Left renal cortex interstitium (tissue), 4 donors: ENCODE data around the gene UNC13C. TPM values are rescaled to one million over a fixed set of nuclear protein-coding genes. Genes with fewer than 3 reads are reported as not detected.

Experiments
- DNase-seq, 4 donors: peaks; one replicate each; pipeline ENCODE4 v3.0.0-alpha.2; 2013; ENCODE audit warnings: low read depth in 4 of 4, low spot score in 2 of 4, missing footprints in 1 of 4
- polyA plus RNA-seq, 4 donors: library from polyadenylated mRNA; unstranded; fragments of 120-200 nt; gene quantifications; one replicate each; pipeline ENCODE4 v1.2.1, GENCODE V29; 2013; ENCODE audit not compliant: insufficient read length in 4 of 4

The UNC13C gene
- polyA plus RNA-seq, 4 donors: 6.3 to 10.8 (median 8.0) TPM

- no peak for DNase-seq
Observed at GRCh38 chr15:54547491-54547890, 569.2 kb downstream of the UNC13C start.

DNA sequence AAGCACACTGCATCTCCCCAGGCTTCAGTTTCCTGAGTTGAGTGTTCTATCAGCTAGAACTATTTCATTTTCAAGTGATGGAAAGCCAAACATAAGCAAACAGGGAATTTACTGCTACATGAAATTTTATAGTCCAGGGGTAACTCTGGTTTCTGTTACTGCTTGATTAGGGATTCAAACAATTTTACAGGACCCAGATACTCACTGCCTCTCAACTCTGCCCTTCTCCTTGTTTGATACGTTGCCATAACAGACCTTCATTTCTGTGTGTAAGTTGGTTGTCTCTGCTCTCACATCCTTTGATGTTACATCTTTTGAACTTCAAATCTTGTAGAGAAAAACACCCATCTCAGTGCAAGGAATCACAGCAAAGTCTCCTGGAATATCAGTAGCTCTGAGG is 572.7 kb downstream of the UNC13C start:
- no peak for DNase-seq

DNA sequence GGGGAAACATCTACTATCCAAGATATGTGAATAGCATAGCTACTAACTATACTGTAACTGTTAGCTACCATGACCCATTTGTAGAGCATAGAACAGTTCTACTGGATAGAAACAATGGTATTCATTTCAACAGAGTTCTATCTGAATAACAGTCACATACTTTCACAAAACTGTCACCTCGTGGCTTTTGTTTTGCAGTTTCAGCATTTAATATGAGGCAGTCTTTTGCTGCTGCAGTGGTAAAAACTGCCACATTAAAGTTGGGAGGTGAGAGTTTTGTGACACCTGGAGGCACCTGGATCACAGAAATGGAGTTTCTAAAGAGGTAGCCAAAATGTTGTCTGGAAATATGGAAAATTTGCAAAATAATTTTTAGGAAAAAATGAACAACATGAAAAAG is 578.0 kb downstream of the UNC13C start:
- no peak for DNase-seq

GRCh38 chr15:54559405-54560069 is 581.3 kb downstream of the UNC13C start:
- DNase-seq: no peak

DNA sequence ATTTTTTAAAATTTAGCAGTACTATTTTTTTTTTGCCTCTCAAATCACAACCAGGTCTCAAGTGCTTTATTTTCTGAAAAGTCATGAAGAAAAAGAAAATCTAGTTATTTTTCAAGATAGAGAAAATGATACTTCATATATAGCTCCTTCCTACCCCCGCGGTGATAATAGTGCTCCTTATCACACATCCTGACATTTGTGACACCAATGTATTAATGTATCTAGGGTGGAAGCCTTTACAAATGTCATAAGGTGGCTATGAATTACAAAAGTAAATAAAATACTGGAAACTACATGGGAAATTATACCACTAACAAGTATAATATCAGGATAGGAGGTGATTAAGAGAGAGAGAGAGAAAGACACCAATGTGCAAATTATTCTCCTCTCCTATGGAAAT is 582.2 kb downstream of the UNC13C start:
- DNase-seq: no peak

DNA sequence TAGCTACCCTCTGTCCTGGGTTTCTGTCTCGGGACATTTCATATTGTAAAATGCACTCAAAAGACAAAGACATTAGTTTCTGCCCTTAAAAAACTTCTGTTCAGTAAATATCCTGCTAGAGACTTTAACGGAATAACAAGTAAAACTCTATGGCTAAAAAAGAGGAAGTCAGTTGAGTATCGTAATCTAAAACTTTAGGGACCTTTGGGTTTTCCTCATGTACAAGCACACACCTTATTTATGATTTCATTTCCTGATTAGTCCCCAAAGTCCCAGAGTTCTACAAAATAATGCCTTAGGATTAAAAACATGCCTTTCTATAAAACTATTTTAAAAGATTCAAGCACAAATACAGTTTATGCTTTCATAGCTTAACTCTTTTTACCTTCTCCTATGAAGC is 585.9 kb downstream of the UNC13C start:
- no peak for DNase-seq

GRCh38 chr15:54566654-54567053 is 588.4 kb downstream of the UNC13C start:
- DNase-seq: no peak

DNA sequence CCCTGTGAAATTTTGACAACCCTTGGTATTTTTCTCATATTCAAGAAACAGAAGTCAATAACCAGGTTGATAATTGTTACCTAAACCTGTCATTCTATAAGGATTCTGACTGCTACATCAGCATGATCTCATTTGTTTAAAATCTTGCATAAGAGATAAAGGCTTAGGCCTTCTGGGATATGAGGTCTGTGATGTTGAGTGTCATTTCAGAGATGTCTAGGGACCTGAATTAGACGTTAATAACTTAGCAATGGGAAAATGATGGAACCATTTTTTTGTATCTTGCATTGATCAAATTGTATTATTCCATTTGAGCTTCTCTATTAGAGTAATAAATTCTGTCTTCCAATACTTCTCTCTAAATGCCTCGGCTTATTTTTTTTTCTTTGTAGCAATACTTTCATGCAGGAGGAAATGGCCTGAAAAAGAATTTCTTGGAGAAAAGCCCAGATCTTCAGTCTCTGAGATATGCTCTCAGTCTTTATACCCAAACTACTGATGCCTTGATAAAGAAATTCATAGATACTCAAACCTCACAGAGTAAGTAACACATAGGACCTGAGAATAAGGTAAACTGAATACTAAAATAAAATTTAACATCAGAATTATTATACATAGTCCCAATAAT is 589.3 kb downstream of the UNC13C start:
- no peak for DNase-seq

- no peak for DNase-seq
Observed at GRCh38 chr15:54568381-54568780, 590.1 kb downstream of the UNC13C start.

GRCh38 chr15:54571576-54571975 is 593.3 kb downstream of the UNC13C start:
- DNase-seq: no peak

DNA sequence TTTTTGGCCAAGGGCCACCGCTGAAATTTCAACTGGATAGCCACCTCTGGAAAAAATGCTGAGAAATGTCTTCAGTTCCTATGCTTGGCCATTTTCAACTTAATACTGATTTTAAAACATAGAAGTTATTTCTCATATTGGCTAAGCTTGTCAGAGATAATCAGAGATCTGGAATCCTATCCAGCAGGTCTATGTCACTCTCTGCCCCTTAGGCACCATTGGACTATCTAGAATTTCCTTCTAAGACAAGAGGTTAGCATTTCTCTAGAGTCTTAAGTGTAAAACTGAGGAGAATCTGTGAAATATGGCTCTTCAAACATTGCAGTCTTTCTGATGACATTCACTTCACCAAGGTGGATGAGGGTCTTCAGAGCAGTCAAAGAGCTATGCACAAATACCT is 597.3 kb downstream of the UNC13C start:
- DNase-seq: no peak

GRCh38 chr15:54576298-54576935 is 598.2 kb downstream of the UNC13C start:
- DNase-seq: no peak

DNA sequence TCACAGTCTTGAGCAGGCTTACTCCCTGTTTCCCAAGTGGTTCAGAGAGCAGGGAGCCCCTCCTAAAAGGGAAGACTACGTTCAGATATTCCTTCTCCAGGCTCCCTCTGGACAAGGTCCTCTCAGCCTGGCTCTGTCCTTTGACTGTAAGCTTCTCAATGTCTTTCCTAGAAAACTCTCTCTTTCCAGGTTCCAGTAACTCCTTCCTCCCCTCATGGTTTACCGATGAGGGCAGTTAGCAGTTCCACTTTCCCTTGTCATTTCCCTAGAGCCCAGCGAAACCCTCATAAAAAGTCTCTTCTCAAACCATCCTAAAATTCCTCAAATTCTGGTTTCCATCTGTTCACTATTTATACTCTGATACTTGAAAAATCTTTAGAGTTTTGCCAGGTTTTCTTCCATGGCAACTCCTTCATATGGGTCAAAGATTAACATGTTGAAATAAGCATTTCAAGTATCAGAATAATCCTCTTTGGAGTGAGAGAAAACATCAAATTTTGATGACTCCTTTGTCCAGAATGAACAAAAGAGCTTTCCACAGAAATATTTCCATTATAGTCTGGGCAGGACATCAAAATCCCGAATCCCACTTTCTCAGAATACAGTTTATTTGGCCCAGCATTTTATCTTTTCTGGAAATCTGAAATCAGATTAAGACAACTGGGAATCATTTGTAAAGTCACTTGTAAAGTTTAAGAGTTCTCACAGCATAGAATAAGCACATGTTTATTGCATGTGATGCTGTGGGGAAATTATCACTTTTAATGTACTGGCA is 599.4 kb downstream of the UNC13C start:
- no peak for DNase-seq

DNA sequence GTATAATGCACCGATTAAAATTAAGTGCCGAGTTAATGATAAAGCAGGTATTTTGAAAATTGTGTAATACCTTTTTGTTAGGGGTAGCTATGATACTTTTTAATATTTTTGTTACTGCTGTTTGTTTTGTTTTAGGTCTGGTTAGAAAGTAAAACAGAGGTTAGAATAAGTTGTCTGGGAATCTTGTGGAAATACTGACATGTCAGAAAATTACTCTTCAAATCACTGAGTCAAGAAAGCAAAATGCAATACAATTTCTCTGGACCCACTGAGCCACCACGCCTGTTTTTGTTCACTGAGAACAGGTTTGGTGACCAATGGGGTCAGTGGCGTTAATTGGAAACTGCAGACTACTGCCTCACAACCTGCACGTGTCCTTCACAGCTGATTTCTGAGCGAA is 601.6 kb downstream of the UNC13C start:
- DNase-seq: no peak

- no peak for DNase-seq
Observed at GRCh38 chr15:54580643-54581042, 602.4 kb downstream of the UNC13C start.

- DNase-seq: no peak
Observed at GRCh38 chr15:54582863-54583643, 604.8 kb downstream of the UNC13C start.

GRCh38 chr15:54585063-54585462 is 606.8 kb downstream of the UNC13C start:
- no peak for DNase-seq

- DNase-seq: no peak
Observed at GRCh38 chr15:54594115-54594514, 615.9 kb downstream of the UNC13C start.

GRCh38 chr15:54599386-54599785 is 621.1 kb downstream of the UNC13C start:
- DNase-seq: no peak

DNA sequence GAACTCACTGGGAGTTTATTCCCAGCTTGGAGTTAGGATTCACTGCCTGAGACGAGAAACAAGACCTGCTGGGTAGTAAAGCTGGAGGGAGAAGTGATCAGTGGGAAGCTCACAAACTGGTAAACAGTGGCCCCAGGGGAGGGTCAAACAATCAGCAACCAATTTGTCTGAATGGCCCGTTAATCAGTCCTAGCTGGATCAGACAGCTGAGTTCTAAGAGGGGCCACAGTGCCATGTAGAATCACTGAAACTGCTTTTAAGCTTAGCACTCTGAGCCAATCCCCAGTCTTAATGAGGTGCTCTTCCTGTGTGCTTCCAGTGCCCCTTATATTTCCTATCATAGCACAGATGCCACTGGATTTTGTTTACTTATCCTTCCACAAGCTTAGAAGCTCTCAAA is 626.8 kb downstream of the UNC13C start:
- DNase-seq: no peak

DNA sequence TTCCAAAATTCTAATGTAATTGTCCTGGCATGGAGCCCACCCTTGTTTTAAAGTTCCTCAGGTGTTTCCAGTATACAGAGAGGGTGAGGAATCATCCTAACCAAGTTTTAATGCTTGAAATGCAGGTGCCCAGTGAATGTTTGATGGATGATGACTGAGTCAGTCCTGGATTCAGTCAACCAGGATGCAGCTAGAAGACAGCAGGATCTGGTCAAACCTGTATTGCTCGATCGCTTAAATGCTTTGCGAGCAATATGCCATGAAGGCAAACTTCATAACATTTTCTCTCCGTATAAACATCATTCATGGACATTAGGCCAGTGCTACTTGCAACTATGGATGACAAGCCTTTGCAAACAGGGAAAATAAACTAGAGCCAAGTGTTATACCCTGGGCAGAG is 627.3 kb downstream of the UNC13C start:
- DNase-seq: no peak
